ENCODE measurements around the gene CTDSPL. TPM values are rescaled to one million over a fixed set of nuclear protein-coding genes. Genes with fewer than 3 reads are reported as not detected.

CTDSPL gene
- total RNA-seq, 1 donor, result 34.7 TPM

GRCh38 chr3:37859354-37859753, 2.3 kb upstream of the CTDSPL start:
- Histone ChIP-seq H3K36me3 (ENCODE audit: insufficient read depth, low read length) (no peaks in the 10 kb centered on the region), H3K4me3 (ENCODE audit: insufficient read depth, low read length) (no peak overlapping the region), H3K4me2 (ENCODE audit: insufficient read depth, low read length) (no peak overlapping the region), H2AFZ (ENCODE audit: low read length) (no peak overlapping the region), H4K20me1 (ENCODE audit: insufficient read depth, low read length) (peaks cover 21% of the 10 kb centered on the region), H3K4me1 (ENCODE audit: insufficient read depth, low read length) (peaks cover 20% of the 10 kb centered on the region), H3K27ac (ENCODE audit: low read depth, low read length) (no peak overlapping the region), H3K27me3 (ENCODE audit: insufficient read depth, low read length) (no peaks in the 10 kb centered on the region), H3K9me3 (ENCODE audit: low read depth, low read length) (no peaks in the 10 kb centered on the region), H3K79me2 (ENCODE audit: insufficient read depth, low read length) (peaks cover 38% of the 10 kb centered on the region)
- TF ChIP-seq, protein P1, sequence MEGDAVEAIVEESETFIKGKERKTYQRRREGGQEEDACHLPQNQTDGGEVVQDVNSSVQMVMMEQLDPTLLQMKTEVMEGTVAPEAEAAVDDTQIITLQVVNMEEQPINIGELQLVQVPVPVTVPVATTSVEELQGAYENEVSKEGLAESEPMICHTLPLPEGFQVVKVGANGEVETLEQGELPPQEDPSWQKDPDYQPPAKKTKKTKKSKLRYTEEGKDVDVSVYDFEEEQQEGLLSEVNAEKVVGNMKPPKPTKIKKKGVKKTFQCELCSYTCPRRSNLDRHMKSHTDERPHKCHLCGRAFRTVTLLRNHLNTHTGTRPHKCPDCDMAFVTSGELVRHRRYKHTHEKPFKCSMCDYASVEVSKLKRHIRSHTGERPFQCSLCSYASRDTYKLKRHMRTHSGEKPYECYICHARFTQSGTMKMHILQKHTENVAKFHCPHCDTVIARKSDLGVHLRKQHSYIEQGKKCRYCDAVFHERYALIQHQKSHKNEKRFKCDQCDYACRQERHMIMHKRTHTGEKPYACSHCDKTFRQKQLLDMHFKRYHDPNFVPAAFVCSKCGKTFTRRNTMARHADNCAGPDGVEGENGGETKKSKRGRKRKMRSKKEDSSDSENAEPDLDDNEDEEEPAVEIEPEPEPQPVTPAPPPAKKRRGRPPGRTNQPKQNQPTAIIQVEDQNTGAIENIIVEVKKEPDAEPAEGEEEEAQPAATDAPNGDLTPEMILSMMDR (IDR thresholded peaks at IDR 0.05; ENCODE audit: extremely low read depth, low read depth, low read length), result no peak
- no peak for DNase-seq (ENCODE audit: insufficient read length, low spot score, missing footprints)

GRCh38 chr3:37859908-37860199, 1.8 kb upstream of the CTDSPL start:
- H3K4me1 ChIP-seq (ENCODE audit: insufficient read depth, low read length), result peaks cover 20% of the 10 kb centered on the region

DNA sequence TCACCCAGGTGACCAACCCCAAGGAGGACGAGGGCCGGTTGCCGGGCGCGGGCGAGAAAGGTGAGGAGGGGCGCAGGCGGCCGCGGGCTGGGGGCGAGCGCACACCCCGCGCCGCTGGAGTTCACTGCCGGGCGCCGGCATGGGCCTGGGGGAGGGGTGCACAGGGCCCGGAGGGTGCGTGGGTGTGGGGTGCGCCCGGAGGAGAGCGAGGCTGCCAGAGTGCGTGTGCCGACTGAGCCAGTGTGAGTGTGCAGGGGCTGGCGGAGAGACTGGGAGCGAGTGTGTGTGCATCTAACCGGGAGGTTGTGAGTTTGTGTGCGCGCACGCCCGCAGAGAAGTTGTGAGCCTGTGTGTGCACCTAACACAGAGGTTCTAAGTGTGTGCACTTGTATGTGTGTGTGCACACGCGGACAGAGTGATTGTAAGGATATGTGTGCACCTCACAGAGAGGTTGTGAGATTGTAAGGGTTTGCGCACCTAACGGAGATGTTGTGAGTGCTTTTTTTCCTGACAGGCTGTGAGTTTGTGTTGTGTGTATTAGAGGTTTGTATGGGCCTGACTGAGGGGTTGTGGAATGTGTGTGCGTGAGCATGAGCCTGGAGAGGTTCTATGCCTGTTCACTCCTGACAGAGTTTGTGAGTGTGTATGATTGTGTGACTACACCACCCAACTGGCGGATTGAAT, 681 bp downstream of the CTDSPL start:
- peak overlapping the region; percentile 57 for H3K27ac ChIP-seq (ENCODE audit: low read depth, low read length)
- H3K4me1 ChIP-seq (ENCODE audit: insufficient read depth, low read length), result peaks cover 20% of the 10 kb centered on the region
- H3K79me2 ChIP-seq (ENCODE audit: insufficient read depth, low read length), result peaks cover 64% of the 10 kb centered on the region
- peaks cover 32% of the 10 kb centered on the region for H4K20me1 ChIP-seq (ENCODE audit: insufficient read depth, low read length)
- peak; percentile 93 for DNase-seq (ENCODE audit: insufficient read length, low spot score, missing footprints)
- peak overlapping the region; percentile 51 for H2AFZ ChIP-seq (ENCODE audit: low read length)
- no peaks in the 10 kb centered on the region for H3K36me3 ChIP-seq (ENCODE audit: insufficient read depth, low read length)
- H3K27me3 ChIP-seq (ENCODE audit: insufficient read depth, low read length), result no peaks in the 10 kb centered on the region
- H3K9me3 ChIP-seq (ENCODE audit: low read depth, low read length), result no peaks in the 10 kb centered on the region
- TF ChIP-seq, protein P1 (IDR thresholded peaks at IDR 0.05; ENCODE audit: extremely low read depth, low read depth, low read length), result no peak
- H3K4me3 ChIP-seq (ENCODE audit: insufficient read depth, low read length), result peak overlapping the region; percentile 83
- peak overlapping the region; percentile 99 for H3K4me2 ChIP-seq (ENCODE audit: insufficient read depth, low read length)

More at GRCh38 chr3:37859908-37860199, 1.8 kb upstream of the CTDSPL start:
- Histone ChIP-seq H3K27ac (ENCODE audit: low read depth, low read length) (peak overlapping the region; percentile 55), H3K79me2 (ENCODE audit: insufficient read depth, low read length) (peaks cover 41% of the 10 kb centered on the region), H3K9me3 (ENCODE audit: low read depth, low read length) (no peaks in the 10 kb centered on the region), H3K4me2 (ENCODE audit: insufficient read depth, low read length) (peak overlapping the region; percentile 24), H3K4me3 (ENCODE audit: insufficient read depth, low read length) (no peak overlapping the region), H3K36me3 (ENCODE audit: insufficient read depth, low read length) (no peaks in the 10 kb centered on the region), H2AFZ (ENCODE audit: low read length) (peak overlapping the region; percentile 97), H4K20me1 (ENCODE audit: insufficient read depth, low read length) (peaks cover 23% of the 10 kb centered on the region), H3K27me3 (ENCODE audit: insufficient read depth, low read length) (no peaks in the 10 kb centered on the region)
- no peak for DNase-seq (ENCODE audit: insufficient read length, low spot score, missing footprints)
- TF ChIP-seq, protein P1 (IDR thresholded peaks at IDR 0.05; ENCODE audit: extremely low read depth, low read depth, low read length), result no peak

DNA sequence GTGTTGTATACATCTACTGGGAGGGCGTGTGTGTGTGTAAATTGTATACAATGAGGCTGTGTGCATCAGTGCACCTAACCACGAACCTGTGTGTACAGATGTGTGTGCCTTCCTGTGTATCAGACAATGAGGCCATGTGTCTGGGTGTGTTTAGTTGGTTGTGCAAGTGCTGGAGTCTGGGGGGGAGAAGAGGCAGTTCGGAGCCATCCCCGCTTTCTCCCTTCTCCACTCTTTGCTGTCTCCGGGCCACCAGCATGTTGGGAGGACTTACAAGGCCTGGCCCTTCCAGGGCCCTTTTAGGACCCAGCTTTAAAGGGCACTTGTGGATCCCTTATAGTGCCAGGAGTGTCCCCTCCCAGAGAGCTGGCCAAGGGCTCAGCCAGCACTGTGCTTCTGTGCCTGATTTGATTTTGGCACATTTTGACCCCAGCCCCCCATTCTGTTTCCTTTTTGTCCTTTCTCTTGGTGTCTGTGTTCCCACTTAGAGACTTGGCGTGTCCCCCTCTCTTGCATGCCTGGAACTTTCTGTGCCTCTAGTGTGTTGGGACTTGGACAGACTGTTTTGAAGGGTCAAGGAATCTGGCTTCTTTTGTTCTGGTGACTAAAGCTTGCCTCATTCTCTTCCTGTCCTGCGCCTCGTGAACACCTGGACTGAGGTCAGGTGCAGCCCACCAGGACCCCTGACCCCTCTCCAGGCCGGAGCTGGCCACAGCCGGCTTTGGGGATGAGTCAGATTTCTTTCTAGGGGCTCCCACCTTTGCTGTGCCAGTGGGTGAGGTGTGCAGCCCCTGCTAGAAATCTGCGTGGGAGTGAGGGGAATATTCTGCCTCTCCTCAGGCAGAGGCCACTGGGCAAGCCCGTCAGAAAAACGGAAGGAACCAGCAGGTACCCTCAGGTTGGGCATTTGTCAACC, 1.5 kb downstream of the CTDSPL start:
- peaks cover 32% of the 10 kb centered on the region for H4K20me1 ChIP-seq (ENCODE audit: insufficient read depth, low read length)
- DNase-seq (ENCODE audit: insufficient read length, low spot score, missing footprints), result peak; percentile 76
- H3K79me2 ChIP-seq (ENCODE audit: insufficient read depth, low read length), result peaks cover 69% of the 10 kb centered on the region
- no peaks in the 10 kb centered on the region for H3K9me3 ChIP-seq (ENCODE audit: low read depth, low read length)
- peak overlapping the region; percentile 7 for H3K27ac ChIP-seq (ENCODE audit: low read depth, low read length)
- H3K4me2 ChIP-seq (ENCODE audit: insufficient read depth, low read length), result peak overlapping the region; percentile 99
- peak overlapping the region; percentile 51 for H2AFZ ChIP-seq (ENCODE audit: low read length)
- no peaks in the 10 kb centered on the region for H3K36me3 ChIP-seq (ENCODE audit: insufficient read depth, low read length)
- TF ChIP-seq, protein P1 (IDR thresholded peaks at IDR 0.05; ENCODE audit: extremely low read depth, low read depth, low read length), result no peak
- H3K4me3 ChIP-seq (ENCODE audit: insufficient read depth, low read length), result peak overlapping the region; percentile 83
- peaks cover 20% of the 10 kb centered on the region for H3K4me1 ChIP-seq (ENCODE audit: insufficient read depth, low read length)
- H3K27me3 ChIP-seq (ENCODE audit: insufficient read depth, low read length), result no peaks in the 10 kb centered on the region

All from osteoblast (primary cell).